ENCODE data around the gene TMPRSS7.
"Not testable (repeated sequence)": the region's sequence is repeated elsewhere in the genome, so short reads cannot be mapped to it uniquely, and the experiment has no call there.

TMPRSS7 gene

DNA sequence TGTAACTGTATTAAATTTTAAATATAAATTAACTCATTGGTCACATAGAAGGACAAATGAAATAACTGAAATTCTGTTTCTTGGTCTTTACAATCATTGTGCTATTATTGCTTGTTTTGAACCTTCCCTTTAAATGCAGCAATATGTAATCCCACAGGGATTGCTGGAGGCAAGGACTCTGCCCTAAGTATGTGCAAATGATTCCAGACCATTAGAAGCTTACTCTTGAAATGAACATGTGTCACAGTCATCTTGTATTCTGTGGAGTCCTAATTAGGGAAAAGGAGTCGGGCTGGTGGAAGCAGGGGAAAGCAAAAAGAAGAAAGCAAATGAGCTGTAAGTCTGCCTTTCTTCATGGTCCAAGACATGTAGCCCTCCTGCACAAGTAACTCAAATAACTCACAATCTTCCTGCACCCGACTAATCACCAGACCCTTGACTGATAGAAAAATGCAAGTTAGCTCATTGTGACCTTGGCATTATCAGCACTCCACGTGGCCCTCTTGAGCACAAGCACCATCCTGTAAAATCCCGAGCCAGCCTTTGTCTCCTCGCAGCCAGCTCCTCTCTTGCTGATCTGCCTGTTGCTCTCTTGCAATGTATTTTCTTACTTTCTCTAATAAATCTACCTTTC, 2.3 kb upstream of the TMPRSS7 start:
- Mint-ChIP-seq H3K4me1 (no peaks in the 10 kb centered on the region), H3K27ac (no peak overlapping the region), H3K9me3 (no peaks in the 10 kb centered on the region), H3K36me3 (no peaks in the 10 kb centered on the region), H3K4me3 (no peak overlapping the region)
- no peak for DNase-seq (ENCODE audit: low spot score in 2 of 2)
- no peak for ATAC-seq

DNA sequence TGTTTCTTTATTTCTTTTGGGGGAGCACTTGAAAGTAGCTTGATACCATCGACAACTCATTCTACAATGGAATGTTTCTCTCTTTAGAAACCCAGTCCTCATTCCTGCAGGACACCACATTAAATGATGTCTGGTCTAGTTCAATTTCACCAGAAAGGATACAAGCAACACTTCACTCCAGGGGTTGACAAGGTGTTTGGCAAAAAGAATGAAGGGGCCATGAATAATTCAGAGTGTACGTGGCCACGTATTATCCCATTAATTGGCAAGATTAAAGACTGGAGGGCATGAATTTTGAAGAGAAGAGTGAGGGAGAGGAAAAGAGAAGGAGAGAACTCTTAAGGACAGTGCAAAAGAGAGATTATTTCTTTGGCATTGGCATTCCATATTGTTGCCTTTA, 705 bp downstream of the TMPRSS7 start:
- Mint-ChIP-seq H3K4me1 (no peaks in the 10 kb centered on the region), H3K4me3 (no peak overlapping the region), H3K9me3 (no peaks in the 10 kb centered on the region), H3K36me3 (no peaks in the 10 kb centered on the region), H3K27ac (no peak overlapping the region)
- ATAC-seq (no peak), DNase-seq (ENCODE audit: low spot score in 2 of 2) (no peak)

DNA sequence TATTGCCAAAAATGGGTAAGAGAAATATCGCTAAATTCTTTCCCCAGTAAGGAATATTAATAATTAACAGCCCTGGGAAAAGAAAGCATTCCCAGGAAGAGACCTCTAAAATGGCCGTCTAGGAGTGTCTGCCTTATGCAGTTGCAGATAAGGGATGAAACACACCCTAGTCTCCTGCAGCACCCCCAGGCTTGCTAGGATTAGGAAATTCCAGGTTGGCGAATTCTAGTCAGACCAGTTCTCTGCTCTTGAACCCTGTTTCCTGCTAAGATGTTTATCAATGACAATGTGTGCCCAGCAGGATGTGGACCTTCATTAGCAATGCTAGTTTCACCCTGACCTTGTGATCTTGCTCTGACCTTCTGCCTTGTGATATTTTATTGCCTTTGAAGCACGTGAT, 2.7 kb downstream of the TMPRSS7 start:
- not testable (repeated sequence) for DNase-seq (ENCODE audit: low spot score in 2 of 2); ATAC-seq; H3K9me3 Mint-ChIP-seq; H3K4me3 Mint-ChIP-seq; H3K4me1 Mint-ChIP-seq; H3K27ac Mint-ChIP-seq; H3K36me3 Mint-ChIP-seq

DNA sequence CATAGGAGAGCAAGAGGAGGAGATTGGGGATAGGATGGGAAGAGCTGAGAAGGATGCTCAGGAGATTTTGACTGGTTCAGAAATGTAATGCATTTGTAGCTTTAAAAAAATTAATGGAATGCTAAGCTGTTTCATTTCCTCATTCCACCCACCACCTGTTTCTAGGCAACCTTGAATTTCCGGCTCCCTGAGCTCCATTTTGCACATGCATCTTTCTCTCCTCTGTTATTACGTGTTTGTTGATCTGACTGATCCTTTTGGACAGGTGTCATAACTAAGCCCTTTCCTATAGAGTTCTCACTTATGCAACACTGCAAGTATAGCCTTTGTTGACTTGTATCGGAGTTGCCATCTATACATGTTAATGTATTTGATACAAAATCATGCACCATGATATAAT, 4.3 kb downstream of the TMPRSS7 start:
- ATAC-seq (no peak), DNase-seq (ENCODE audit: low spot score in 2 of 2) (no peak)
- Mint-ChIP-seq H3K4me1 (no peaks in the 10 kb centered on the region), H3K9me3 (no peaks in the 10 kb centered on the region), H3K36me3 (no peaks in the 10 kb centered on the region), H3K4me3 (no peak overlapping the region), H3K27ac (no peak overlapping the region)

DNA sequence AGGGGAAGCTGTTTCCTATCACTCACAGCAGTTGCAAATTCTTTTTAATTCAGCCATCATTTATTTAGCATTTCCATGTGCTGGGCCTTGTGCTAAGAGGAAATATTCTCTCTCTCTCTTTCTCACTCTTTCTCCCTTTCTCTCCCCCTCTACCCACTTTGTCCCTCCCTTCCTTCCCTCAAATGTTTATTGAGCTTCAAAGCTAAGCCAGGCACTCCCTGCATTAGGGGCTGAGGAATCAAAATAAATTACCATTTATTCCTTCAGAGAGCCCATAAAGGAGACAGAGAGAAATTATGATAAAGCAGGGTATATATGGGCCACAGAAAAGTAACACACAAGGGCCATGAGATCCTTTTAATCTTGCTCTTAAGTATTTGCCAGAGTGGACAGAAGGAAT, 6.8 kb downstream of the TMPRSS7 start:
- ATAC-seq (no peak), DNase-seq (ENCODE audit: low spot score in 2 of 2) (no peak)
- Mint-ChIP-seq H3K36me3 (no peaks in the 10 kb centered on the region), H3K4me3 (no peak overlapping the region), H3K9me3 (no peaks in the 10 kb centered on the region), H3K27ac (no peak overlapping the region), H3K4me1 (no peaks in the 10 kb centered on the region)

DNA sequence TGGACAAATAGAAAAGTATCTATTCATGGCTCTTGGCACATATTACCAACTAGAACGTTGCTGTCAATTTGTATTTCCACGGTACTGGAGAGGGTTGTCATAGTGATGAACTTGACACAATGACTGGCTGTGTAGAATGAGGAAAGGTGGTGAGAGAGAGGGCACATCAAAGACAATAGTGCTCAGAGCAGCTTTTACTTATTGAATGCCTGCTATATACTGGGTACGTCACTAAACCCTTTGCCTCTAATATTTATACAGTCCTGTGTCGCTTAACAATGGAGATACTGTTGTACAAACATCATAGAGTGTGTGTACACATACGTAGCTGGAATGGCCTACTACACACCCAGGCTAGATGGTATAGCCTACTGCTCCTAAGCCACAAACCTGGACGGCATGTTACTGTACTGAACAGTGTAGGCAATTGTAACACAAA, 8.3 kb downstream of the TMPRSS7 start:
- Mint-ChIP-seq H3K27ac (no peak overlapping the region), H3K4me1 (no peaks in the 10 kb centered on the region), H3K4me3 (no peak overlapping the region), H3K36me3 (no peaks in the 10 kb centered on the region), H3K9me3 (no peaks in the 10 kb centered on the region)
- no peak for ATAC-seq
- DNase-seq (ENCODE audit: low spot score in 2 of 2): no peak

DNA sequence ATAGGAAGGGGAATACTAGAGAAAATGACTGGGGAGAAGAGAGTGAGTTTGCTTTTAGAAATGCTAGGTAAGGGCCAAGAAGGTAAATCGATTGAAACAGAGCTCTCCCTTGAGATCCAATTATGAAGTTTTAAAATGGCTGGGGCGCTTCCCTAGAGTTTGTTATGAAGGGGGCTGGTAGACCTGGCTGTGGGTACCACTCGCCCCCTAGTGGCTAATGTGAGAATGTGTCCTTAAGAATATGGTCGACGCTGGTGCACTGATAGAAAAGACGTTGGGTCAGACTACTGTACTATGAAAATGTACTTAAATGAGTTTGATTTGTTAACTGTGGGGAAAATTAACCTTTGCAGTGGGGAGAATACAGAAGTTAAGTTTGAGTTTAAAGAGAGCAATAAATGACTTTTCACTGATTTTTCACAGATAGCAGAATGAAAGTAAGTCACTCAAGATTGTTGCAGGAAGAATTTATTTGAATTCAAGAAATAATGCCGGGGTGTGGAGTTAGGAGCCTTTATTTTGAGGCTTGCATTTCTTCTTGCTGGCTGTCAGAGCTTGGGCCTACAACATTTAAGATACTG, 9.2 kb downstream of the TMPRSS7 start:
- DNase-seq (ENCODE audit: low spot score in 2 of 2) (peak; percentile 5 to 56), ATAC-seq (peak; percentile 83)
- H3K4me3 Mint-ChIP-seq: no peak overlapping the region
- no peaks in the 10 kb centered on the region for H3K4me1 Mint-ChIP-seq
- no peaks in the 10 kb centered on the region for H3K36me3 Mint-ChIP-seq
- H3K27ac Mint-ChIP-seq: no peak overlapping the region
- no peaks in the 10 kb centered on the region for H3K9me3 Mint-ChIP-seq

DNA sequence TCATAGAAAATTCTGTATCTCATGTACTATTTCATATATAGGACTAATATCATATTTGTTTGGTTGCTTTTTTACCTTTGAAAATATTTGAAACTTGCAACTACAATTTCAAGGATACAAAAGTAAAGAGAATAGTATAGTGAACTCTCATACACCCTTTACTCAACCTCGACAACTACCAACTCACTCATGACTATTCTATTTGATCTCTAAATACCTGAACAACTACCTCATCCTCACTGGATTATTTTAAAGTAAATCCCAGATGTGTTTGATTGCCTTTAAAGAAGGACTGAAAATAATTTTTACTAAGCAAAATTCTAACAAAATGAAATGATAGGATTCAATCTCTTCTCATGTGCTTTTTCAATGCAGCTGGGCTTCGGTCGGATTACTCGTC, 12.1 kb downstream of the TMPRSS7 start:
- no peaks in the 10 kb centered on the region for H3K36me3 Mint-ChIP-seq
- H3K4me3 Mint-ChIP-seq: no peak overlapping the region
- H3K27ac Mint-ChIP-seq: no peak overlapping the region
- no peaks in the 10 kb centered on the region for H3K9me3 Mint-ChIP-seq
- no peaks in the 10 kb centered on the region for H3K4me1 Mint-ChIP-seq
- DNase-seq (ENCODE audit: low spot score in 2 of 2): no peak
- ATAC-seq: no peak

DNA sequence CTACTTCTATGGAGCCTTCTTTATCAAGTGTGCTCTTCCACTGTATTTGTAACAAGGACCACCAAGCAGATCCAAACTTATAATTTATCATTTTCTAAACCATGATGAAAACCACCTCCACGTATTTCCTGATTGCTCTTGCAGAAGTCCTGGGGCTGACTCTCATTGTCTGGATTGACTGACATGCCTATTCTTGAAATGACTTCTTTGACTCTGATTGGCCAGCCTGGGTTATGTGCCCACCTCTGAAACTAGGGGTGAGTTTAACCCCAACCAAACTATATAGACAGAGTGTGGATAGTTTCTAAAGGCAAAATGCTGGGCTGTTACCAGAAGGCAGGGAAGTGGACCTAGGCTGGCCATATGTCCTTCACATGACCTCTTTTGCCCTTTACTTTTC, 12.7 kb downstream of the TMPRSS7 start:
- no peak overlapping the region for H3K4me3 Mint-ChIP-seq
- no peaks in the 10 kb centered on the region for H3K36me3 Mint-ChIP-seq
- no peak overlapping the region for H3K27ac Mint-ChIP-seq
- peak; percentile 77 for ATAC-seq
- H3K4me1 Mint-ChIP-seq: no peaks in the 10 kb centered on the region
- no peaks in the 10 kb centered on the region for H3K9me3 Mint-ChIP-seq
- no peak for DNase-seq (ENCODE audit: low spot score in 2 of 2)

DNA sequence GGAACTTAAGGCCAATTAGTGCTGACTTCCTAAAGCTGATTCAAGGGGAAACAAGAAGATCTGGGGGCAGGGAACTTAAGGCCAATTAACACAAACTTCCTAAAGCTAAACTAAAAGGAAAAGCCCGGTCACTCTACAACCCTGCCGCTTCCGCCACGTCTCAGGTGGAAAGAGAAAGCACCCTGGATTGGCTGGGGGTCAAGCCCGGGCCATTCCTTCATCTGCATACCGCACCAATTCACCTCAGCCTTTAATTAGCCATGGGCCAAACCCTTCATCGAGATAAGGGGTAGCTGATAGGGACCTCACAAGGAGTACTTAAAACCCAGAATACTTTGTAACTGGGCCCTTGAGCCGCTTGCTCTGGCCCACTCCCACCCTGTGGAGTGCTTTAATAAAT, 14.4 kb downstream of the TMPRSS7 start:
- DNase-seq (ENCODE audit: low spot score in 2 of 2) (no peak), ATAC-seq (no peak)
- H3K9me3 Mint-ChIP-seq: no peaks in the 10 kb centered on the region
- no peak overlapping the region for H3K27ac Mint-ChIP-seq
- H3K4me1 Mint-ChIP-seq: no peaks in the 10 kb centered on the region
- H3K36me3 Mint-ChIP-seq: no peaks in the 10 kb centered on the region
- no peak overlapping the region for H3K4me3 Mint-ChIP-seq

DNA sequence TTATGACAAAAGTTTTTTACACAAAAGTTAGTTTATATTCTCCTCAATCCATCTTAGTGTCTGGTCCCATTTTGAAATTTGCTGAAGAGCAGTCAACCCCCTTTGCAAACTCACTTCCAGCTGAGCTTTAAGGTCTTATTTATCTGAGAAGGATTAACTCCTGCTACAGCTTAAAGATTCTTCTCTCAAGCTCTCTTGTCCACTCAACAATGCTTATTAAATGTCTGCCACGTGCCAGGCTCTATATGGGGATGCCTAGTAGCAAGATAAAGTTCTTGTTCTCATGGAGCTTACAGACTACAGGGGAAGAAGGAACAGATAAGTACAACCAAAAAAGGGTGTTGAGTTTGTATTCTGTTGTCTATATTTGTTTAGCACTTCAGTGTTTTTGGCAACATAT, 18.7 kb downstream of the TMPRSS7 start:
- H3K4me1 Mint-ChIP-seq: peaks cover 18% of the 10 kb centered on the region
- DNase-seq (ENCODE audit: low spot score in 2 of 2): no peak
- no peak overlapping the region for H3K27ac Mint-ChIP-seq
- no peak overlapping the region for H3K4me3 Mint-ChIP-seq
- no peaks in the 10 kb centered on the region for H3K36me3 Mint-ChIP-seq
- H3K9me3 Mint-ChIP-seq: no peaks in the 10 kb centered on the region
- ATAC-seq: no peak

DNA sequence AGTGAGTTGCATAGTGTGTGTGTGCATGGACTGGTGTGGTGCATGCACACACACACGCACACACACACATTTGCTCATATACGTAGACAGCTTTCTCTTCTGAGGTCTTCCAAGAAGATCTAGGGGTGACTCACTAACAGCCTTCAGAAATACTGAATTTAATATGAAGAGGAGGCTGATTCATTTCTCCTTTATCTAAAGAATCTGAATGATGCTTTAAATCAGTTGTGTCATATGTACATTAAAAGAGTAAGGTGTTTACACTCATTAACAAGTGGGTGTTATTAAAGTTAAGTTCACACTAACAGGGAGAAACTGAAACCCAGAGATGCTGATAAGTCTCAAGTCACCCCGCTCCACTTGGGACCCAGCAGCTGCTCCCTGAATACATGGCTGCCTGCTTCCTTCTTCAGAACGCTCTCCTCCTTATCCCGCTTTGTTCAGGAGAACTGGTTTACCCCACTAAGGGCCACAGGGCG, 22.0 kb downstream of the TMPRSS7 start:
- ATAC-seq (peak; percentile 98), DNase-seq (ENCODE audit: low spot score in 2 of 2) (no peak)
- Mint-ChIP-seq H3K4me3 (peak overlapping the region; percentile 46), H3K36me3 (no peaks in the 10 kb centered on the region), H3K27ac (peak overlapping the region; percentile 66), H3K9me3 (no peaks in the 10 kb centered on the region), H3K4me1 (peaks cover 18% of the 10 kb centered on the region)

DNA sequence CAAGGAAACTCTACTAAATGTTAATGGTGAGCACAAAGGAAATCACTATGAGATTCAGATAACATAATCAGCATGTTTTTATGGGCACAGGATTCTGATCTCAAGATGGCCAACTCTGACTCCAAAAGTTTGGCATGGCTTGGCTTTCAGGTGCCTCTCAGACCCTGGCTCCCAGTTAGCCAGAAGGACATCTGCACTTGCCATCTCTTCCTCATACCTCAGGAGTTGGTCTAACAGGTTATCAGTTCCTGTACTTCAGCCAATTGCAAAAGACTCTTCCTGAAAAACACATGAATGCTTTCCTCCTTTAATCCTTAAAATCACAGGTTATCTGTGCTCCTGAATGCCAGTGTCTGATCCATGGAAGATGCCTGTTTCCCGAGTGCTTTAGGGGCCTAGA, 25.0 kb downstream of the TMPRSS7 start:
- Mint-ChIP-seq H3K27ac (no peak overlapping the region), H3K4me1 (peaks cover 18% of the 10 kb centered on the region)
- no peak for ATAC-seq

DNA sequence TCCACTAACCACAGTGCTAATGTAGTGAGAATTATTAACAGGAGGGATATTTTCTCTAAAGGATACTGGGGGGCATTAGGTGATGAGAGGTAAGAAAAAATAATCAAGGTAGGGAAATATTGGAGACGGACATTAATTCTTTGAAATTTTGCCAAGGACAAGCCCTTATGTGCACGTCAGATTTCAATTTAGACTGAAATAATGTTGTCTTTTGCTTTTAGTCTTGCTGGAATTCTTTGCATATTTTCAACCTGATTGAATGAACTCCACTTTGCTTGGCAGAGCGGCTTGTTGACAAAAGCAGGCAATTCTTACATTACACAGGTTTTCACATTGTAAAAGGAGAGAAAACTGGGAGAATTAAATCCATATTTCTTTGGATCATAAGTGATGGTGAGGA, 26.6 kb downstream of the TMPRSS7 start:
- DNase-seq (ENCODE audit: low spot score in 2 of 2) (no peak), ATAC-seq (no peak)
- no peaks in the 10 kb centered on the region for H3K9me3 Mint-ChIP-seq
- peaks cover 18% of the 10 kb centered on the region for H3K4me1 Mint-ChIP-seq
- H3K27ac Mint-ChIP-seq: no peak overlapping the region
- H3K36me3 Mint-ChIP-seq: no peaks in the 10 kb centered on the region
- H3K4me3 Mint-ChIP-seq: no peak overlapping the region

More for the DNA sequence above, 25.0 kb downstream of the TMPRSS7 start:
- H3K9me3 Mint-ChIP-seq: no peaks in the 10 kb centered on the region
- H3K36me3 Mint-ChIP-seq: no peaks in the 10 kb centered on the region
- no peak for DNase-seq (ENCODE audit: low spot score in 2 of 2)
- H3K4me3 Mint-ChIP-seq: no peak overlapping the region

DNA sequence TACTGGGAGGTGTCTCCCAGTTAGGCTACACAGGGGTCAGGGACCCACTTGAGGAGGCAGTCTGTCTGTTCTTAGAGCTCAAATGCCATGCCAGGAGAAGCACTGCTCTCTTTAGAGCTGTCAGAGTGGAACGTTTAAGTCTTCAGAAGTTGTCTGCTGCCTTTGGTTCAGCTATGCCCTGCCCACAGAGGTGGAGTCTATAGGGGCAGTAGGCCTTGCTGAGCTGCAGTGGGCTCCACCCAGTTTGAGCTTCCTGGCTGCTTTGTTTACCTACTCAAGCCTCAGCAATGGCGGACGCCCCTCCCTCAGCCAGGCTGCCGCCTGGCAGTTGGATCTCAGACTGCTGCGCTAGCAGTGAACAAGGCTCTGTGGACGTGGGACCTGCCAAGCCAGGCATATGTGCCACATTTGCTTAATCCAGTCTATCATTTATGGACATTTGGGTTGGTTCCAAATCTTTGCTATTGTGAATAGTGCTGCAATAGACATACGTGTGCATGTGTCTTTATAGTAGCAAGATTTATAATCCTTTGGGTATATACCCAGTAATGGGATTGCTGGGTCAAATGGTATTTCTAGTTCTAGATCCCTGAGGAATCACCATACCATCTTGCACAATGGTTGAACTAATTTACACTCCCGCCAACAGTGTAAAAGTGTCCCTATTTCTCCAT, 38.0 kb downstream of the TMPRSS7 start:
- H3K4me3 Mint-ChIP-seq: peak overlapping the region; percentile 24
- not testable (repeated sequence) for H3K9me3 Mint-ChIP-seq; DNase-seq (ENCODE audit: low spot score in 2 of 2); H3K4me1 Mint-ChIP-seq; ATAC-seq; H3K27ac Mint-ChIP-seq; H3K36me3 Mint-ChIP-seq

DNA sequence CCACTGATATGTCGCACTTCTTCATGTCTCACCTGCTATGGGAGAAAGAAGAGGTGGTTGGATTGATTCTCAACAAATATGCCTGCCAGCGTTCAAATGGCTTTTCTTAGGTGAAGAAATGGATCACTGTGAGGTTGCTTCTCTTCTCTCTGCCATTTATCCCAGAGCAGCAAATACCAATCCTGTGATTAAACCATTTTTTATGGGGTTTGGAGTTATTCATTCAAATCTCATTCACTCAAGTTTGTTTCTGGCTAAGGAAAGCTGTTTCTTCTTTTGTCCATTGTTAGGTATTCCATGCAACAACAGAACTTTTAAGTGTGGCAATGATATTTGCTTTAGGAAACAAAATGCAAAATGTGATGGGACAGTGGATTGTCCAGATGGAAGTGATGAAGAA, 39.5 kb downstream of the TMPRSS7 start:
- ATAC-seq (no peak), DNase-seq (ENCODE audit: low spot score in 2 of 2) (no peak)
- Mint-ChIP-seq H3K9me3 (no peaks in the 10 kb centered on the region), H3K4me1 (peaks cover 10% of the 10 kb centered on the region), H3K36me3 (no peaks in the 10 kb centered on the region), H3K4me3 (no peak overlapping the region), H3K27ac (no peak overlapping the region)

All from stimulated activated effector memory CD8-positive, alpha-beta T cell treated with anti-CD3 and anti-CD28 coated beads, Interleukin-12 subunit alpha, Interleukin-12 subunit beta, amount 100 ng/mL, for 72 hours (primary cell).